GM19099 (cell line): Measurements from ENCODE around the gene CBX6.

Experiments
- POLR2A ChIP-seq: IDR thresholded peaks from 3 replicates; pipeline ENCODE4 v1.6.1; 2011; ENCODE audit warnings: low read depth; ENCODE audit not compliant: insufficient read length; ENCODE audit errors: extremely low read depth

The CBX6 gene

GRCh38 chr22:38823076-38823475, 48.9 kb downstream of the CBX6 start:
- no peak for TF ChIP-seq POLR2A

DNA sequence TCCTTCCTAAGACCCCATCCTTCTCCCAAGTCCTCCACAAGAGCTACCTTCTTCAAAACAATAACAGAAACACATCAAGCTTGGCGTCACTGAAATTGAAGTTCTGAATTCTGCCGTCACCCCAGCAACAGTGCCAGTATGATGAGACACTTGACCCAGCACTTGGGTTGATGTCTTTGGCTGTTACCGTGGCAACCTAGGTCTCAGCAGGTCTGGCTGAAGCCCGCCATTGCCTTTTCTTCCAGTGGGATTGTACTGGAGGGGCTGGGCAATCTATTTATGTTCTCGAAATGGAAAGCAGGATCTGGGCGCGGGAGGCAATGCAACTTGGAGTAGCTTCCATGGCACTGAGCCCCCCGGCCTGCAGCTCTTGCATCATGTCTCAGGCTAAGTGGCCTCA, 52.0 kb downstream of the CBX6 start:
- no peak for TF ChIP-seq POLR2A

DNA sequence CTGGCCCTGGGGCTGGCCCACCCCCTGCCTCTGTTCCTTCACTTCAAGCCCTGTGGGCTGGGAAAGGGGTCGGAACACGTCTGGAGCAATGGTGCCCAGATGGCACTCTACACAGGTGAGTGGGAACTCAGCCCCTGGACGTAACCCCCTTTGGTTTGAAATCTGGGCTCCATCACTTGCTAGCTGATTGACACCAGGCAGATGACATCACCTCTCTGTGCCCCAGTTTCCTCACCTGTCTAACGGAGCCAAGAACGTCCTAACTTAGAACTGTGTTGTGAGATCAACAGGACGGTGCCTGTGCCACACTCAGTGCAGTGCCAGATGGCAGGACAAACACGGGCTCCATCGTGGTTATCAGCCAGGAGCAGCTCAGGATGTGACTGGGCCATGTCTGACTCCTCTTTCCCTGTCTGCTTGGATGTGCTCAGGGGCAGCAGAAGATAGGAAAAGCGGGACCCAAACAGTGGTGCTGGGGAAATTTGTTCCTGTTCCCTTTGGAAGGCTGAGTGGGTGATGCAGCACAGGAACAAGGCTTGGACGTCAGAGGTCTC, 52.6 kb downstream of the CBX6 start:
- no peak for TF ChIP-seq POLR2A

GRCh38 chr22:38817196-38817595, 54.8 kb downstream of the CBX6 start:
- no peak for TF ChIP-seq POLR2A

DNA sequence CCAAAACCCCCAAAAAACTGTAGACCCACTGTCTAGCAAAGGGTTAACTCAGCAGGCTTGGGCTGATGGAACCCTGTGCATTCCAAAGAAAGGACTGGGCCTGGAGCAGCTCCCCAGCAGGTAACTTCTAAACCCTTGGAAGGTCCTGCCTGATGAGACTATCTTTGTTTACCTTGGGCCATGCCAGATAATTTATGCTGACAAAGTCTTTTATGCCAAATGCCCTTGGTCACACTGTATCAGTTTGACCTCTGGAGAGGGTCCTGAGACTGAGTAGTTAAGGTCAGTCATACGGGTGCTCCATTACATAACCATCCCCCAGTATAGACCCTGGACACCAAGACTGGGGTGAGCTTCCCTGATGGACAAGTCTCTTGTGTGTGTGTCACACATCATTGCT, 56.2 kb downstream of the CBX6 start:
- TF ChIP-seq POLR2A: no peak
